Measurements from ENCODE around the gene MOBP.

DNA sequence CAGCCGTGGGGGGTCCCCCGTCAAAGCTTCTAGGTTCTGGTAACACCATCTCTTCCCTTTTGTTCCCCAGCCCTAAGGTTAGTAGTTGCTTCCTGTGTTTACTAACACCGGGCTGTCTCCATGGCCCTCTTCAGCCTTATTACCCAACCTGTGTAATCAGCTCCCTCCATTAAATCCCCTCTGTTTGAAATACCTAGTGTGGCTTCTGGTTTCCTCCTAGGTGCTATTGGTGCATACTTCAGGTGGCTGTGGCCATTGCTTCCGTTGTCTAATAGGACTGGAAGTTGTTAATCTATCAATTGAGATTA lies 35.3 kb downstream of the MOBP start:
- TF ChIP-seq, protein P1, sequence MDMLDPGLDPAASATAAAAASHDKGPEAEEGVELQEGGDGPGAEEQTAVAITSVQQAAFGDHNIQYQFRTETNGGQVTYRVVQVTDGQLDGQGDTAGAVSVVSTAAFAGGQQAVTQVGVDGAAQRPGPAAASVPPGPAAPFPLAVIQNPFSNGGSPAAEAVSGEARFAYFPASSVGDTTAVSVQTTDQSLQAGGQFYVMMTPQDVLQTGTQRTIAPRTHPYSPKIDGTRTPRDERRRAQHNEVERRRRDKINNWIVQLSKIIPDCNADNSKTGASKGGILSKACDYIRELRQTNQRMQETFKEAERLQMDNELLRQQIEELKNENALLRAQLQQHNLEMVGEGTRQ (CRISPR knock-in tag; IDR thresholded peaks at IDR 0.05) = no peak
- TF ChIP-seq HDGF (IDR thresholded peaks at IDR 0.05) = no peak
- no peak for TF ChIP-seq POLR2B (IDR thresholded peaks at IDR 0.05; ENCODE audit: low read depth, partially characterized antibody)
- no peak for TF ChIP-seq MAZ (CRISPR knock-in tag; conservative IDR thresholded peaks at IDR 0.05 in 1 of 2, IDR thresholded peaks at IDR 0.05 in 1 of 2)
- TF ChIP-seq POLR2A (conservative IDR thresholded peaks at IDR 0.05) = no peak
- TF ChIP-seq FIP1L1 (IDR thresholded peaks at IDR 0.05; ENCODE audit: low read depth, low read length, poor library complexity, severe bottlenecking) = no peak
- no peak for TF ChIP-seq SIX5 (IDR thresholded peaks at IDR 0.05; ENCODE audit: borderline replicate concordance in 1 of 2, insufficient read depth in 1 of 2, low read depth in 1 of 2, low read length in 2 of 2)
- TF ChIP-seq, protein P2, sequence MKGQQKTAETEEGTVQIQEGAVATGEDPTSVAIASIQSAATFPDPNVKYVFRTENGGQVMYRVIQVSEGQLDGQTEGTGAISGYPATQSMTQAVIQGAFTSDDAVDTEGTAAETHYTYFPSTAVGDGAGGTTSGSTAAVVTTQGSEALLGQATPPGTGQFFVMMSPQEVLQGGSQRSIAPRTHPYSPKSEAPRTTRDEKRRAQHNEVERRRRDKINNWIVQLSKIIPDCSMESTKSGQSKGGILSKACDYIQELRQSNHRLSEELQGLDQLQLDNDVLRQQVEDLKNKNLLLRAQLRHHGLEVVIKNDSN (CRISPR knock-in tag; IDR thresholded peaks at IDR 0.05) = no peak
- TF ChIP-seq CREB1 (IDR thresholded peaks at IDR 0.05) = no peak
- TF ChIP-seq CREB1 (CRISPR knock-in tag; IDR thresholded peaks at IDR 0.05) = no peak
- TF ChIP-seq POLR2H (tag; IDR thresholded peaks at IDR 0.05; ENCODE audit: low read depth) = no peak

Data from K562 (cell line).